Left lobe of liver (tissue), 2 donors: ENCODE results near the gene PLEKHM1. TPM values are rescaled to one million over a fixed set of nuclear protein-coding genes. Genes with fewer than 3 reads are reported as not detected.

Experiments used
- ATAC-seq: fragments of 200-7000 bp; cut with Tn5 transposase; one replicate; pipeline ENCODE4 v1.9.1; 2020; ENCODE audit warnings: mild to moderate bottlenecking, moderate library complexity
- DNase-seq: peaks from one replicate; pipeline ENCODE4 v3.0.0-alpha.2; 2020; ENCODE audit warnings: low spot score
- total RNA-seq: library from RNA; stranded (reverse); gene quantifications from one replicate; pipeline ENCODE4 v1.2.1, GENCODE V29; 2021
- donor health status: DM: no; HTN: no; CAD: no; lungs with moderate emphysema.
- donor health status: DM: no; HTN: yes; CAD: no.

The PLEKHM1 gene
- total RNA-seq, 1 donor from 2014 or later: 23.7 TPM

DNA sequence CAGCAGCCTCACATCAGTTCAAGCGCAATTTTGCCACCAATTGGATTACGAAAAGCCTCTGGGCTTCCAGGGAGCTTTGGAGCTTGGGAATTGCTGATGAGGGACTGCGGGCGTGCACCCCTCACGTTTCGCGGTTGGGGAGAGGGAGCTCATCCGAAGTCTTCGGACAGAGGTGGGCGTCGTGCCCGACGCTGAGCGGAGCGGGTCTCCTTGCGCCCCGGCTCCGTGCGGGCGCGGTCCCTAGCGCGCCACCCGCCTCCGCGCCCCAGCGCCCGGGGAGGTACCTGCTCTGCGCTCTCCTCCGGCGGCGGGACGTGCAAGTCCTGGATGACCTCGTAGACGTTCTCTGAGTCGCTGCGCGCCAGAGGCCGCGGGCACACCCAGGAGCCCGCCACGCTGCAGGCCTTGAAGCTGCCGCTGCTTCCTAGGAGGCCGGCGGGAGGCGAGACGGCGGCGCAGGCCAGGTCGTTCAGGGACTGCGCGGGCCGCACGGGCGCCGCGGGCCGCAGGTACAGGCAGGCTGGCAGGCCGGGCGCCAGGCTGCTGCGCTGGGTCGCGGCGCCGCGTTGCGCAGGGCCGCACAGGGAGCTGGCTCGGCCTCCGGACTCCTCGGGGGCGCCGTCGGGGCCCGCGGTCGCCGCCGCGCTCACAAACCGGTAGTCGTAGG, 61.0 kb downstream of the PLEKHM1 start:
- ATAC-seq (no peak), DNase-seq (peak; percentile 44)

GRCh38 chr17:45428931-45429338, 61.6 kb downstream of the PLEKHM1 start:
- no peak for DNase-seq
- no peak for ATAC-seq

- peak; percentile 81 for ATAC-seq
- DNase-seq: peak; percentile 74
These were observed 62.4 kb downstream of the PLEKHM1 start for GRCh38 chr17:45428050-45428617.

DNA sequence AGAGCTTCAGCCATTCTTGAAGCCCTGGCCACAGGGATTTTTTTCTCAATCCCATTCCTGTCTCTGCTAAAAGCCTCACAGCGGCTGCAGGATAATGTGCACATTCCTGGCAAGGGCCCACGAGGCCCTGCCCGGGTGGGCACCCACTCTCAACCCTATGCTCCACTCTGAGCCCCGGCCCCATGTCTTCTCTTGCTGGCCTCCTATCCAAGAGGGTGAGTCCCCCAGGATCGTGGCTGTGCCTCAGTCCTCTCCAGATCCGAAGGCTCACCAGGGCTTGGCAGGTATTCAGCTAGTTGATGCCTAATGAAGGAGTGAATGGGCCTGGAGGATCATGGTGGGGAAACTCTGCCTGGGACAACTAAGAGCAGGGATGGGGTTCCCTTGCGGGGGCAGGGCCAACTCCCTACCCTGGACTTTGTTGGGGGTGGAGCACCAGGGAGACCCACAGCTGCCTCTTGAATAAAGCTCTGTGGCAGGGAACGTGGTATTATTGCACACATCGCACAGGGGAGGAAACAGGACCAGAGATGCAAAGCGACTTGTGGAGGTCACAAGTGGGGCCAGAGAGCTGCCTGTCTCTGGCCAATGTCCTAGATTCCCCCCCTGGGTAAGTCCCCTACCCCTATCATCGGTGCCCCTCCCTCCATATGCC, 63.2 kb downstream of the PLEKHM1 start:
- ATAC-seq: no peak
- no peak for DNase-seq

GRCh38 chr17:45426561-45426960, 64.0 kb downstream of the PLEKHM1 start:
- no peak for DNase-seq
- ATAC-seq: no peak

DNA sequence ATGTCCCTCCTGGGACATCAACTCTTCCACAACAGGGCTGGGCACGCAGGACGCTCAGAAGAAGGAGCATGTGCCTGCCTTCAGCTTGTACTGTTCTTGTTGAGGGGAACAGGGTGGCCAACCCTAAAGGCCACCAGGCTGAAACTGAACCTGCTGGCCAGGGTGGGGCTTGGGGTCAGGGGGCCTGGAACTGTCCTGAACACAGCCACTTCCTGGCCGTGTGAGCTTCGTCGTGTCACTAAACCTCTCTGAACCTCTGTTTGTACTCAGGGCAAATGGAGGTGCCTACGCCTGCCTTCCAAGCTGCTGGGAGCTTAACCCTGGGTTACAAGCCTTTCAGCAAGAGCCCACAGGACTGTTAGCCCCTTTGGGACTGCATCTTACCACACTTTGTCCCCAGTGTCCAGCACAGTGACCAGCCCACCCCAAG, 64.5 kb downstream of the PLEKHM1 start:
- DNase-seq (no peak), ATAC-seq (no peak)

GRCh38 chr17:45425125-45425983, 65.2 kb downstream of the PLEKHM1 start:
- peak; percentile 70 for ATAC-seq

GRCh38 chr17:45424769-45425124, 65.8 kb downstream of the PLEKHM1 start:
- ATAC-seq: no peak
- no peak for DNase-seq

More at GRCh38 chr17:45425125-45425983, 65.2 kb downstream of the PLEKHM1 start:
- no peak for DNase-seq

DNA sequence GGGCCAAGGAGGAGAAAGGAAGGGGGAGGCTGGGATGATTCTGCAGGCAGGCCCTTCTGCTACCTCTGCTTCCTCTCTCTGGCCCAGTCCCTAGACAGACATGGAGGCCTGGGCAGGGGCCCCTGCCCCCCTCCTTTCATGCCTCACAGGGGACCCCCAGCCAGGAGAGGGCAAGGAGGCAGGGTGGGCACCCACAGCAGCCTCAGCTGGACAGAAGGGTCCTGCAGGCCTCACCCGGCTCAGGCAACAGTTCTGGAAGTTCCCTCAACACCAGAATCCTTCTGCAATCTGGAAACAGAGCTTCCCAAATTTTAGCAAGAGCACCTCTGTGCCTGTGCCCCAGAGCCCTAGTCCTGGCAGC, 66.6 kb downstream of the PLEKHM1 start:
- ATAC-seq: no peak
- no peak for DNase-seq

DNA sequence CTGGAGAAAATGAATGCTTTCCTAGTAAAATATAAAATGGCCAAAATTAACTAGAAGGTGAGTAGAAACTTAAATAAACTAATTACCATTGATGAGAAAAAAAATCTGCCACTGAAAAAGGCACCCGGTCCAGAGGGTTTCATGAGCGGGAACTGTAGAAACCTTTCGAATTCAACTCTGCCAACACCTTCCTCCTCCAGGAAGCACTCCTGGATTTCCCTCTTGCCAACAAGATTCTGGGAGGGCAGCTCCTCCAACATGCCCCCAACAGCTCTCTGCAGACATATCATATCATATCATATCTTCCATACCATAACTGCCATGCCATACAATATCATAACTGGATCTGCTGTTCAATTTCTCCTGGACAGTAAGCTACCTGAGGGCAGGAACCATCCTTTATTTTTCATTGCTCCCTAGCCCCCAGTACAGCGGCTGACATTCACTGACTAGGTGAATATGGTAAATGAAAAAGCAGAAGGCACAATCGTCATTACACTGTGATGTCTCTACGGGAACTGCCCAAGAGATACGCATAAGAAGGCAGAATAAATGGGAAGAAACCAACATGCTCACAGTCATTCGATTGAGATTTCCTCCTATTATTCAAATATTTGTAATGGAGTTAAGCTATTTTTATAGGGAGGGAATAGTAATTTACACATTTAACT, 67.1 kb downstream of the PLEKHM1 start:
- DNase-seq (no peak), ATAC-seq (no peak)

DNA sequence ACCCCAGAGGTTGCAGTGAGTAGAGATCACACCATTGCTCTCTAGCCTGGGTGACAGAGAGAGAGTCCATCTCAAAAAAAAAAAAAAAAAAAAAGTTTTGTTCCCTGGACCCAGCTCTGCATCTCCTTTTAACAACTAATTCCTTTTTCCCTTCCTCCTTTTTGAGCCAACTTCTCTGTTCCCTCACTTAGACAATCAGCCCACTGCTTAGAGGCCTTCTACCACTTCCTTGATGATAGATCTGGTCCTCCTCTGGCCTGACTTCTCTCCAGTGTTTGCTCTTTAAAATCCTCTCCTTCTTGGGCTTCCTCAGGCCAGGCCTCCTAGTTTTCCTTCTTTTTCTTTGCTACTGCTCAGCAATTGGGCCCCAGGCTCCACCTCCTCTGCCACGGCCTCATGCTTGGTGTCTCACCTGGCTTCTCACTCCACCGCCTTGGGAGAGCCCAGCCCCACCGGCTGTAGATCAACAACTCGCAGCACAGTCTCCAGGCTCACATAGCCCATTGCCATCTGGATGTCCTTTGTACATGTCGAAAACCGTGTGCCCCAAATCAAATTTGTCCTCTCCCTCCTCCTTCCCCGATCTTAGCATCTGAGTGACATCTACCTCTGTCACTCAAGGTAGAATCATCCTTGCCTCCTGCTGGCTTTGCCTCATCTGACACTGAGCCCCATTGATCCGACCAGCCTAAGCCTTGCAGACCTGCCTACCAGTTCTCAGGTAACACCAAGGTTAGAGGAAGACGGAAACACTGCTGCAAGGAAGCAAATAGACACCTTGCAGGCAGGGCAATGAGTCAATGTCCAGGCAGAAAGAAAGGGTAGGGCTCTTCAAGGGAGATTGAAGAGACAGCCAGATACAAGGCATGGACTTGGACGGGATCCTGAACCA, 75.3 kb downstream of the PLEKHM1 start:
- ATAC-seq (peak; percentile 18), DNase-seq (no peak)

GRCh38 chr17:45413498-45413923, 77.0 kb downstream of the PLEKHM1 start:
- ATAC-seq: peak; percentile 57
- no peak for DNase-seq

- no peak for DNase-seq
- ATAC-seq: no peak
These were observed 79.0 kb downstream of the PLEKHM1 start for GRCh38 chr17:45411348-45412105.

GRCh38 chr17:45410144-45411091, 80.1 kb downstream of the PLEKHM1 start:
- DNase-seq (no peak), ATAC-seq (peak; percentile 42)

GRCh38 chr17:45409659-45410076, 80.9 kb downstream of the PLEKHM1 start:
- ATAC-seq: no peak
- DNase-seq: no peak

DNA sequence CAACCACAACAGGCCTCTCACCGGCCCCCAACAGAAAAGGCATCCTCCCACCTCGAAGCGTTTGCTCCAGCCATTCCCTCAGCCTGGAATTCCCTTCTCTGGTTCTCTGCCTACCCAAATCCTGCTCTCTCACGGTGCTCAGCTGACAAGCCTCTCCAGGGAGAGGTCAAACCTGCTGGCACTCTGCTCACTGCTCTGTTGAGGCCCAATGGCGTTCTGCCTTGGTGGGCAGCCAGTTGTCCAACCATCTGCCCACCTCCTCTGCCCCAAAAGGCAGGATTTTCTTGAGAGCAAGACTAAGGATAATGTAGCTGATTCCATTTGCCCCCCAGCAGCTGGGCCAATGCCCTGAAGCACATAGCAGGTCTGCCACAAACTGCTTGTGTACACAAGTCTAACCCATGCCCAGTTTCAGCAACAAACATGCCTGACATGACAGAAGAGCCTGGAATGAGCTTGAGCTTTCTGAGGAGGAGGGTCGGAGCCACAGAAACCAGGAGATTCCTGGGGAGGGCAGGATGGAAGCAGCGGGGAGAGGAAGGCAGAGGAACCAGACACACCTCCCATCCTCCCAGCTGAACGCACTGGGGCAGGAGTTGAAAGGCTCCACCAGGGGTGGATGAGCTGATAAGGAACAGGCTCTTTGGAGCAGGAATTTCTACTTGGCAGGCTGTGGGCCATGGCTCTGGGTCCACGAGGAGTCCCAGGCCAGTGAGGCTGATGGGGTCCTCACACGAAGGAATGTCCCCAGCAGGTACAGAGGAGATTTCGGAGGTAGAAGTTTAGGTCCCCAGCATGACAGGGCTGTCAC, 81.7 kb downstream of the PLEKHM1 start:
- DNase-seq: no peak

DNA sequence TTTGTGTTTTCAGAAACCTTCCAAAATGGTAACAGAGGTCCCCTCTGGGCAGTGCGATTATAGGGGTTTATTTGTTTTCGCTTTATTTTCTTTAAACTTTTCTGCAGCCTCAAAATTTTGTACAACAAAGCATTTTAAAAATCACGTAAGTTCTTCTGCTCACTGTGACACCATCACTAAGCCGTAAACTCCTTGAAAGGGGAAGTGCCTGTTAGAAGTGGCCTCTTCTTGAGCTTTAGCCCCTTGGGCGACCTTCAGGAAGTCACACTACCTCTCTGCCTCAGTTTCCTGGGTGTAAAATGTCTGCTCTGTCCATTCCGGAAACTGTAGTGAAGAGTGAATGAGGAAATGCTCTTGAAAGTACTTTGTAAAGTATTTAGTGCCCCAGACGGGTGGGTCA, 84.4 kb downstream of the PLEKHM1 start:
- ATAC-seq: no peak

More for the DNA sequence above, 81.7 kb downstream of the PLEKHM1 start:
- no peak for ATAC-seq

More for the DNA sequence above, 84.4 kb downstream of the PLEKHM1 start:
- no peak for DNase-seq
